Gastroesophageal sphincter (tissue), 3 donors: ENCODE results near the gene ASB16.

Source experiments
- CTCF ChIP-seq, 4 experiments: fragments of 200-600 bp in 2 of 4; fragments of 450-650 bp in 2 of 4; sonication (generic) in 1 of 4; IDR thresholded peaks; one replicate each; pipeline ENCODE4 v1.5.1; 2017 to 2019; ENCODE audit warnings: antibody characterized with exemption in 4 of 4, mild to moderate bottlenecking in 2 of 4, moderate library complexity in 2 of 4
- EP300 ChIP-seq: sonication (generic); formaldehyde crosslinking; IDR thresholded peaks from one replicate; pipeline ENCODE4 v1.6.1; 2017; ENCODE audit warnings: antibody characterized with exemption, mild to moderate bottlenecking
- POLR2A ChIP-seq, 2 donors: fragments of 450-650 bp; IDR thresholded peaks; one replicate each; pipeline ENCODE4 v1.6.1; 2017; ENCODE audit warnings: antibody characterized with exemption in 2 of 2, mild to moderate bottlenecking in 2 of 2, moderate library complexity in 1 of 2

DNA sequence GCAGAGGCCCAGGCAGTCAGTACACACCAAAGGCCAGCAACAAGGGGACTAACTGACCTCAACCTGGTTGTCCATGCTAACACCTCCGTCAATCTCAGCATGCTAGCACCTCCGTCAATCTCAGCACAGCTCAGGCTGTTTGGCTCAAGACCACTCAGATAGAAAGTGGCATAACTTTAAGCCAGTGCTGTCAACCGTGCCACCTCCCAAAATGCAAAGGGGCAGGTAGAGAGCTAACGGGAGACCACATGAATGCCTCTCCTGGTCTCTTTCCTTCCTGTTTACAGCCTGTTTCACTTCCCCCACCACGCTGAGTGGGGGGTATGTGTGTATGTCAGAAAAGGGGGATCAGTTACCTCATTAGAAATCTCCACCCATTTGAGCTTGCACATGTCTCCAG is 45.7 kb downstream of the ASB16 start:
- TF ChIP-seq CTCF (IDR thresholded peaks at IDR 0.05) = no peak
- TF ChIP-seq EP300 = no peak
- TF ChIP-seq POLR2A (IDR thresholded peaks at IDR 0.05) = no peak
